ENCODE measurements around the gene TNFSF13B.

TNFSF13B gene

DNA sequence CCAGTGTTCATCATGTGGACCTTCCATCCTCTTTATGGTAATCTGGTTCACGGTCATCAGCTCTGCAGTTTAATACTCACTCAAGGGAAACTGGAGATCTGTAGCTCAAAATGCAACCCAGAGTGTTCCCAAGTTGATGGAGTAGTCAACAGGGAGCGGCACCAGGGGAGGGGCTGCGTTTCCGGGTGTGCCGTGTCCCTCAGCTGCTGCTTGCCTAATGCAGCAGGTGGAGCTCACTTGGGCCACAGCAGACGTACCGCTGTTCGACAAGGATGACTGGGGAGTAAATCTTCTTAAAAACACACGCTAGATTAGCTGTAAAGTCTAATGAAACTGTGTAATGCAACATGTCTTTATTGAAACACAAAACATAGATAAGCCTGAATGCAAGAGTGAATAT is 81.1 kb downstream of the TNFSF13B start:
- no peaks in the 10 kb centered on the region for H3K4me1 ChIP-seq (ENCODE audit: control insufficient read depth in 1 of 2, insufficient read depth in 2 of 2, low read length in 2 of 2)
- no peaks in the 10 kb centered on the region for H3K36me3 ChIP-seq (ENCODE audit: control insufficient read depth in 1 of 2, insufficient read depth in 2 of 2, low read length in 2 of 2)
- H3K4me3 ChIP-seq (ENCODE audit: low read depth in 1 of 2, low read length in 2 of 2), result no peak overlapping the region
- H3K9me3 ChIP-seq (ENCODE audit: control insufficient read depth in 1 of 2, low read length in 2 of 2), result no peaks in the 10 kb centered on the region
- H3K27me3 ChIP-seq (ENCODE audit: low read depth, low read length), result no peaks in the 10 kb centered on the region
- no peak overlapping the region for H3K27ac ChIP-seq (ENCODE audit: low read length)

DNA sequence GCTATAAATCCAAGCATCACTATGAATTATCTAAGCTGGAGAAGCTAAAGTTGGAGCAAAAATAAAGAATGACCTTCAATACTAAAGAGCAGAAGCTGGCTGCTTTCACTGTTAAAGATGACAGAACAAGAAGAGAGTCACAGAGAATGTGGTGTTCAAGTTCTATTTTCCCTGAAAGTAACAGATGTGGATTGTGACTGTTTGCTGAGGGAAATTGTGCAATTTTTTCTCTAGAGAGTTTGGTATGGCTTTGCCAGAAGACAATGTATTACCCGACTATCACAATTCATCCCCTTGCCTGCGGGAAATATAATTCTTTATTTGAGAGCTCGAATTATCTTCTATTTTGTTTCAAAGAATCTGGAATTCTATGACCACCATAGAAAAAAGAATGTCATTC is 83.1 kb downstream of the TNFSF13B start:
- H3K27me3 ChIP-seq (ENCODE audit: low read depth, low read length), result no peaks in the 10 kb centered on the region
- no peak overlapping the region for H3K4me3 ChIP-seq (ENCODE audit: low read depth in 1 of 2, low read length in 2 of 2)
- no peaks in the 10 kb centered on the region for H3K36me3 ChIP-seq (ENCODE audit: control insufficient read depth in 1 of 2, insufficient read depth in 2 of 2, low read length in 2 of 2)
- no peaks in the 10 kb centered on the region for H3K4me1 ChIP-seq (ENCODE audit: control insufficient read depth in 1 of 2, insufficient read depth in 2 of 2, low read length in 2 of 2)
- H3K27ac ChIP-seq (ENCODE audit: low read length), result no peak overlapping the region
- H3K9me3 ChIP-seq (ENCODE audit: control insufficient read depth in 1 of 2, low read length in 2 of 2), result no peaks in the 10 kb centered on the region

DNA sequence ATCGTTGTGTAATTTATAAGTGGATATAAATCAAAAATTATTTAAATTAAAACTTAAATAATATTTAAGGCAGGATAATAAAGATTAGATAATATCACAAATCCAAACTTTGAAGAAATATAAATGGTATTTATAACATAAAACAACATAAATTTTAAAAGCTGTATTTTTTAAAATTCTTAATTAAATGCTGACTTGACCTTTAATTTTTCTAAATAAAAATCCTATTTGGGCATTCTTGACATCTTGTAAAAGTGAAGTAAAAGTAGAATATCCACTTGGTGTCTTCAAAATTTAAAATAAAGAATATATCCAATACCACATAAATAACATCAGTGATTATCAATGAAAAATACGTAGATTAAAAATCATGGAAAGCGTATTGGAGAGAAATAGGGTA is 87.7 kb downstream of the TNFSF13B start:
- no peak overlapping the region for H3K4me3 ChIP-seq (ENCODE audit: low read depth in 1 of 2, low read length in 2 of 2)
- no peaks in the 10 kb centered on the region for H3K4me1 ChIP-seq (ENCODE audit: control insufficient read depth in 1 of 2, insufficient read depth in 2 of 2, low read length in 2 of 2)
- H3K36me3 ChIP-seq (ENCODE audit: control insufficient read depth in 1 of 2, insufficient read depth in 2 of 2, low read length in 2 of 2), result no peaks in the 10 kb centered on the region
- no peak overlapping the region for H3K27ac ChIP-seq (ENCODE audit: low read length)
- no peaks in the 10 kb centered on the region for H3K9me3 ChIP-seq (ENCODE audit: control insufficient read depth in 1 of 2, low read length in 2 of 2)
- H3K27me3 ChIP-seq (ENCODE audit: low read depth, low read length), result no peaks in the 10 kb centered on the region

Measured in muscle layer of duodenum (tissue), 2 donors.